ENCODE results near the gene COL4A4.

DNA sequence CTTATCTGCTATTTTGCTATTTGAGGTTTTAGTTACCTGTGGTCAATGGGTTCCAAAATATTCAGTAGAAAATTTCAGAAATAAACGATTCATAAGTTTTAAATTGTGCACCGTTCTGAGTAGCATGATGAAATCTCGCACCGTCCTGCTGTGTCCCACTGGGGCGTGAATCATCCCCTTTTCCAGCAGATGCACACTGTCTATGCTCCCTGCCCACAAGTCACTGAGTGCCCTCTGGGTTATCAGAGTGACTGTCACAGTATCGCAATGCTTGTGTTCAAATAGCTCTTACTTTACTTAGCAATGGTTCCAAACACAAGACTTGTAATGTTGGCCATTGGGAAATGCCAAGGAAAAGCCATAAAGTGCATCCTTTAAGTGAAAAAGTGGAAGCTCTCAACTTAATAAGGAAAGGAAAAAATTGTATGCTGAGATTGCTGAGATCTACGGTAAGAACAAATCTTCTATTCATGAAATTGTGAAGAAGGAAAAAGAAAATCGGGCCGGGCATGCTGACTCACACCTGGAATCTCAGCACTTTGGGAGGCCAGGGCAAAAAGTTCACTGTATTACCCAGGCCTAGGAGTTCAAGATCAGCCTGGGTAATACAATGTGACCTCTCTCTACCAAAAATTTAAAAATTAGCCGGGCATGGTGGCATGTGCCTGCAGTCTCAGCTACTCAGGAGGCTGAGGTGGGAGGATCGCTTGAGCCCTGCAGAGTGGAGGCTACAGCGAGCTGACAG is 13.8 kb upstream of the COL4A4 start:
- no peak for TF ChIP-seq CTCF (IDR thresholded peaks at IDR 0.05)
- no peak for TF ChIP-seq POLR2AphosphoS5 (IDR thresholded peaks at IDR 0.05)
- no peak for TF ChIP-seq EP300 (IDR thresholded peaks at IDR 0.05)

Data from upper lobe of left lung (tissue), 4 donors.